GM12892 (cell line): ENCODE data around the gene MORC2.

Source experiments
- POLR2A ChIP-seq: IDR thresholded peaks from 2 replicates; pipeline ENCODE4 v1.6.1; 2011; ENCODE audit warnings: low read depth, low read length, control low read depth
- POLR2AphosphoS5 ChIP-seq: IDR thresholded peaks from 2 replicates; pipeline ENCODE4 v1.6.1; 2011; ENCODE audit warnings: low read depth, low read length, control low read depth
- TAF1 ChIP-seq: IDR thresholded peaks from 2 replicates; pipeline ENCODE4 v1.6.1; 2011; ENCODE audit warnings: low read depth, mild to moderate bottlenecking, control low read depth, low read length, borderline replicate concordance

DNA sequence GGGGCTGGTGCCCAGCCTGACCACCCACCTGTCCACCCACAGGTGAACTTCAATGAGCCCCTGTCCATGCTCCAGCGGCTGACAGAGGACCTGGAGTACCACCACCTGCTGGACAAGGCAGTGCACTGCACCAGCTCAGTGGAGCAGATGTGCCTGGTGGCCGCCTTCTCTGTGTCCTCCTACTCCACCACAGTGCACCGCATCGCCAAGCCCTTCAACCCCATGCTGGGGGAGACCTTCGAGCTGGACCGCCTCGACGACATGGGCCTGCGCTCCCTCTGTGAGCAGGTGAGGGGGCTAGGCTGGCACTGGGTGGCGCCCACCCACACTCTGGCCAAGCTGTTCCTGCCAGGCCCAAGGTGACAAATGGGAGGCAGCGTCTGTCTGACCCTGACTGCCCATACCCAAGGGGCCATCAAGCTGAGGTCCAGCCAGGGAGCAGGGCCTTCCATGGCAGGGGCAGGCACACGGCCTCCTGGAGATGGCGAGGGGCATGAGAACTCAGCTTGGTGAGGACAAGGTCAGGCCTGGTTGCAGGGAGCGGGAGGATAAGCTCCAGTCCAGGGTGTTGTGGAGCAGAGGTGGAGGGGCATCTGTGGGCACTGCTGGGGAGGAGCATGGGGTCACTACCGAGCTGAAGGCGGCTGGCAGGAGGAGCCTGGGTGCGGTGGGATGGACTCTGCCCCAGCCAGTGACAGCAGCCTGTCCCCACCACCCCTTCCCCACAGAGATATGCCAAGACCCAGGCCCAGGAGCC is 77.7 kb downstream of the MORC2 start:
- TF ChIP-seq POLR2AphosphoS5 (no peak), POLR2A (no peak), TAF1 (no peak)
